CD4-positive, alpha-beta T cell (primary cell): ENCODE data around the gene STX1B. TPM values are rescaled to one million over a fixed set of nuclear protein-coding genes. Genes with fewer than 3 reads are reported as not detected.

Experiments used
- ATAC-seq: fragments of 200-7000 bp; cut with Tn5 transposase; one replicate; pipeline ENCODE4 v1.10.0; 2022; ENCODE audit warnings: mild to moderate bottlenecking; ENCODE audit not compliant: poor library complexity
- CTCF ChIA-PET: fragments of 350-600 bp; sonication (Branson Sonifier 250); formaldehyde crosslinking; loops from one replicate; lab custom pipeline; 2021; ENCODE audit warnings: antibody characterized with exemption, inconsistent platforms; lab: Charles Lee
- POLR2A ChIA-PET: fragments of 350-600 bp; sonication (Branson Sonifier 250); formaldehyde crosslinking; loops from one replicate; lab custom pipeline; 2021; ENCODE audit warnings: antibody characterized with exemption, inconsistent platforms; lab: Charles Lee
- DNase-seq, 14 experiments: peaks; one replicate each; pipeline ENCODE4 v3.0.0-alpha.2; 2013 to 2020; ENCODE audit warnings: mixed read lengths in 2 of 14
- H3K27ac ChIP-seq, 2 donors: one replicate each; pipeline versions ENCODE4 v1.5.1 to v1.7.0; 2013; ENCODE audit warnings: low read length in 2 of 2, low read depth in 1 of 2, mild to moderate bottlenecking in 1 of 2
- H3K27me3 ChIP-seq, 2 experiments: 1 replicate in 1 of 2; 2 replicates in 1 of 2; pipeline versions ENCODE4 v1.6.1 to v1.7.0; 2013; ENCODE audit warnings: low read length in 2 of 2, control low read depth in 1 of 2, mild to moderate bottlenecking in 1 of 2, moderate library complexity in 1 of 2; ENCODE audit not compliant: insufficient read depth in 2 of 2, control insufficient read depth in 1 of 2
- H3K36me3 ChIP-seq: one replicate; pipeline ENCODE4 v1.6.1; 2013; ENCODE audit warnings: low read length, control low read depth; ENCODE audit not compliant: insufficient read depth
- H3K4me1 ChIP-seq: one replicate; pipeline ENCODE4 v1.6.1; 2013; ENCODE audit warnings: low read length, control low read depth; ENCODE audit not compliant: insufficient read depth
- H3K4me3 ChIP-seq: one replicate; pipeline ENCODE4 v1.5.1; 2013; ENCODE audit warnings: mild to moderate bottlenecking, low read length, moderate library complexity
- H3K9me3 ChIP-seq, 2 experiments: 1 replicate in 1 of 2; 2 replicates in 1 of 2; pipeline versions ENCODE4 v1.6.1 to v1.7.0; 2013; ENCODE audit warnings: low read length in 2 of 2, mild to moderate bottlenecking in 2 of 2, control low read depth in 1 of 2, moderate library complexity in 1 of 2; ENCODE audit not compliant: control insufficient read depth in 1 of 2, insufficient read depth in 1 of 2
- H3K27ac Mint-ChIP-seq: one replicate; pipeline ENCODE4 v1.8.0; 2020; ENCODE audit warnings: mixed read lengths
- H3K27me3 Mint-ChIP-seq: one replicate; pipeline ENCODE4 v1.8.0; 2021; ENCODE audit warnings: mixed read lengths
- H3K36me3 Mint-ChIP-seq: one replicate; pipeline ENCODE4 v1.8.0; 2021; ENCODE audit warnings: low read depth, mixed read lengths
- H3K4me1 Mint-ChIP-seq: one replicate; pipeline ENCODE4 v1.8.0; 2021; ENCODE audit warnings: low read depth, mixed read lengths
- H3K4me3 Mint-ChIP-seq: one replicate; pipeline ENCODE4 v1.8.0; 2020; ENCODE audit warnings: mild to moderate bottlenecking, mixed read lengths
- H3K9me3 Mint-ChIP-seq: one replicate; pipeline ENCODE4 v1.8.0; 2020; ENCODE audit warnings: mixed read lengths
- intact Hi-C, 2 experiments: fragments of 100-400 bp; cut with DNase I in 1 of 2; cut with micrococcal nuclease in 1 of 2; formaldehyde crosslinking; loops; one replicate each; pipeline versions ENCODE4 v1.15.1 to v1.9.0; 2023 to 2025; cut with DNase I, micrococcal nuclease
- total RNA-seq, 174 experiments: library from RNA in 2 of 174; stranded (reverse) in 2 of 174; gene quantifications; one replicate each; pipeline ENCODE4 v1.2.3 and lab custom pipeline; 2021 to 2026
- TF ChIP-seq, protein P1 (sequence below): fragments of 200-600 bp; IDR thresholded peaks from one replicate; pipeline ENCODE4 v1.8.0; 2022; ENCODE audit warnings: antibody characterized with exemption, mild to moderate bottlenecking

The STX1B gene
- total RNA-seq, 2 experiments from 2014 or later: 2.9 to 3.1 TPM

DNA sequence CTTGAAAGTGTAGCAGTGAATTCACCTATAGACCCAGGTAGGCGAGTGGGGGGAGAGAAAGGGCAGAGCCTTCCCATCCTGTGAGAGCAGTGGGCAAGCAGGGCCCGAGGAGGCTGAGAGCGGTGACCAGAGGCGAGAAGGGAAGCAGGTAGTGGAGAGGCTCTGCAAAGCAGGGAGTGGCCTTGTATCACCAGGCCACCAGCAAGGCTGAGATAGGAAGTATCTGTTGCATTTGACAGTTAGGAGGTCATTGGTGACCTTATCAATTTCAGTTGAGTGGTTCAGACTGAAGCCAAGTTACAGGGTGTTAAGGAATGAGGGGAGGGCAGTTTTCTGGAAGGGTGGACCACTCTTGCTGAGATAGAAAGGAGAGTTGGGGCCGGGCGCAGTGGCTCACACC is 36.1 kb downstream of the STX1B start:
- CTCF ChIA-PET: no interaction called here
- no peaks in the 10 kb centered on the region for H3K9me3 Mint-ChIP-seq
- H3K27me3 Mint-ChIP-seq: no peaks in the 10 kb centered on the region
- H3K4me3 ChIP-seq: no peak overlapping the region
- ATAC-seq: no peak
- H3K27ac Mint-ChIP-seq: no peak overlapping the region
- H3K27me3 ChIP-seq: no peaks in the 10 kb centered on the region
- H3K4me3 Mint-ChIP-seq: no peak overlapping the region
- no peaks in the 10 kb centered on the region for H3K4me1 ChIP-seq
- peaks cover 78% of the 10 kb centered on the region for H3K36me3 Mint-ChIP-seq
- intact Hi-C loops: no loop called here
- H3K27ac ChIP-seq: no peak overlapping the region
- TF ChIP-seq, protein P1, sequence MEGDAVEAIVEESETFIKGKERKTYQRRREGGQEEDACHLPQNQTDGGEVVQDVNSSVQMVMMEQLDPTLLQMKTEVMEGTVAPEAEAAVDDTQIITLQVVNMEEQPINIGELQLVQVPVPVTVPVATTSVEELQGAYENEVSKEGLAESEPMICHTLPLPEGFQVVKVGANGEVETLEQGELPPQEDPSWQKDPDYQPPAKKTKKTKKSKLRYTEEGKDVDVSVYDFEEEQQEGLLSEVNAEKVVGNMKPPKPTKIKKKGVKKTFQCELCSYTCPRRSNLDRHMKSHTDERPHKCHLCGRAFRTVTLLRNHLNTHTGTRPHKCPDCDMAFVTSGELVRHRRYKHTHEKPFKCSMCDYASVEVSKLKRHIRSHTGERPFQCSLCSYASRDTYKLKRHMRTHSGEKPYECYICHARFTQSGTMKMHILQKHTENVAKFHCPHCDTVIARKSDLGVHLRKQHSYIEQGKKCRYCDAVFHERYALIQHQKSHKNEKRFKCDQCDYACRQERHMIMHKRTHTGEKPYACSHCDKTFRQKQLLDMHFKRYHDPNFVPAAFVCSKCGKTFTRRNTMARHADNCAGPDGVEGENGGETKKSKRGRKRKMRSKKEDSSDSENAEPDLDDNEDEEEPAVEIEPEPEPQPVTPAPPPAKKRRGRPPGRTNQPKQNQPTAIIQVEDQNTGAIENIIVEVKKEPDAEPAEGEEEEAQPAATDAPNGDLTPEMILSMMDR: no peak
- H3K4me1 Mint-ChIP-seq: no peaks in the 10 kb centered on the region
- no peak for DNase-seq
- POLR2A ChIA-PET: no interaction called here
- no peaks in the 10 kb centered on the region for H3K9me3 ChIP-seq
- H3K36me3 ChIP-seq: peaks cover 75% of the 10 kb centered on the region

GRCh38 chr16:30972872-30973271 is 37.6 kb downstream of the STX1B start:
- ChIA-PET POLR2A (no interaction called here), CTCF (interaction anchor here (1.1 kb wide), 1 partner anchor 12 kb away, joined by 4 read pairs; the partner anchor contains the start of gene HSD3B7)
- no peaks in the 10 kb centered on the region for H3K4me1 ChIP-seq
- DNase-seq (no peak), ATAC-seq (no peak)
- H3K27me3 Mint-ChIP-seq: no peaks in the 10 kb centered on the region
- H3K27ac Mint-ChIP-seq: no peak overlapping the region
- H3K9me3 ChIP-seq: no peaks in the 10 kb centered on the region
- no peaks in the 10 kb centered on the region for H3K9me3 Mint-ChIP-seq
- TF ChIP-seq, protein P1: no peak
- H3K27ac ChIP-seq: no peak overlapping the region
- H3K4me3 ChIP-seq: no peak overlapping the region
- H3K36me3 ChIP-seq: peaks cover 77% of the 10 kb centered on the region
- no peaks in the 10 kb centered on the region for H3K4me1 Mint-ChIP-seq
- intact Hi-C loops: no loop called here
- peaks cover 79% of the 10 kb centered on the region for H3K36me3 Mint-ChIP-seq
- no peak overlapping the region for H3K4me3 Mint-ChIP-seq
- H3K27me3 ChIP-seq: no peaks in the 10 kb centered on the region

DNA sequence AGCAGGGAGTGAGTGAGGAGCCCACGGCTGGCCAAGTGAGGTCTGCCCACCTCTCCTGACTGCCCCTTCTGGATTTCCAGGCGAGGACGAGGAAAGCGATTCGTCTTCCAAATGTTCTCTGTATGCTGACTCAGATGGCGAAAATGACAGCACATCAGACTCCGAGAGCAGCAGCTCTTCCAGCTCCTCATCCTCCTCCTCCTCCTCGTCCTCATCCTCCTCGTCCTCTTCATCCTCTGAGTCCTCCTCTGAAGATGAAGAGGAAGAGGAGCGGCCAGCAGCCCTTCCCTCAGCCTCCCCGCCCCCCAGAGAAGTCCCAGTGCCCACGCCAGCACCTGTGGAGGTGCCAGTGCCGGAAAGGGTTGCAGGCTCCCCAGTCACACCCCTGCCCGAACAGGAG is 39.1 kb downstream of the STX1B start:
- TF ChIP-seq, protein P1: no peak
- no peaks in the 10 kb centered on the region for H3K27me3 ChIP-seq
- H3K4me3 Mint-ChIP-seq: no peak overlapping the region
- ChIA-PET POLR2A (no interaction called here), CTCF (no interaction called here)
- intact Hi-C loops: no loop called here
- peaks cover 83% of the 10 kb centered on the region for H3K36me3 Mint-ChIP-seq
- no peaks in the 10 kb centered on the region for H3K27me3 Mint-ChIP-seq
- H3K9me3 ChIP-seq: no peaks in the 10 kb centered on the region
- DNase-seq: no peak
- no peaks in the 10 kb centered on the region for H3K4me1 Mint-ChIP-seq
- peaks cover 79% of the 10 kb centered on the region for H3K36me3 ChIP-seq
- H3K4me3 ChIP-seq: no peak overlapping the region
- no peaks in the 10 kb centered on the region for H3K4me1 ChIP-seq
- no peak for ATAC-seq
- H3K27ac ChIP-seq: no peak overlapping the region
- H3K27ac Mint-ChIP-seq: no peak overlapping the region
- no peaks in the 10 kb centered on the region for H3K9me3 Mint-ChIP-seq
